Measurements from ENCODE around the gene HPDL. TPM values are rescaled to one million over a fixed set of nuclear protein-coding genes. Genes with fewer than 3 reads are reported as not detected.
A peak's percentile ranks its signal among the peaks of the same experiment; 100 is the strongest.

Gene HPDL
- total and polyA plus RNA-seq, 11 donors = 0.15 to 0.46 (median 0.32) TPM; not detected in 4

GRCh38 chr1:45334308-45335245 lies 7.9 kb downstream of the HPDL start:
- peaks cover 0 to 53% (median 42%) of the 10 kb centered on the region in 9 donors for H3K36me3 ChIP-seq
- no peak for TF ChIP-seq CTCF (IDR thresholded peaks at IDR 0.05)
- TF ChIP-seq POLR2A (IDR thresholded peaks at IDR 0.05) = no peak
- peaks cover 0 to 20% (median 12%) of the 10 kb centered on the region in 12 donors for H3K4me1 ChIP-seq
- DNase-seq (peak in 4 of 5 donors; percentile 46 to 70 (median 62)), ATAC-seq (peak in 3 of 4 donors; percentile 41 to 67 (median 60))
- 65 to 76% (median 72%) methylated on average over 8 to 9 of the region's 9 CpGs for WGBS, 4 donors
- H3K27ac ChIP-seq = peak overlapping the region in 7 of 12 donors; percentile 8 to 51 (median 25)
- no peaks in the 10 kb centered on the region for H3K9me3 ChIP-seq
- no peaks in the 10 kb centered on the region for H3K27me3 ChIP-seq
- intact Hi-C loops (cut with DNase I) = loop anchor here in 1 of 10 donors (5.0 kb wide), 1 partner anchor 32 kb away; no protein-coding TSS in a partner anchor
- H3K4me3 ChIP-seq = no peak overlapping the region

- no peak overlapping the region for H3K4me3 ChIP-seq
- no peak overlapping the region for H3K27ac ChIP-seq
- TF ChIP-seq CTCF (IDR thresholded peaks at IDR 0.05) = no peak
- no peak for TF ChIP-seq POLR2A (IDR thresholded peaks at IDR 0.05)
- 93 to 98% (median 95%) methylated on average over 4 of the region's 4 CpGs for WGBS, 4 donors
- no peaks in the 10 kb centered on the region for H3K9me3 ChIP-seq
- no peak for ATAC-seq
- peaks cover 0 to 24% (median 15%) of the 10 kb centered on the region in 12 donors for H3K4me1 ChIP-seq
- peaks cover 0 to 40% (median 32%) of the 10 kb centered on the region in 9 donors for H3K36me3 ChIP-seq
- no peaks in the 10 kb centered on the region for H3K27me3 ChIP-seq
- intact Hi-C loops (cut with DNase I) = loop anchor here in 1 of 10 donors (5.0 kb wide), 1 partner anchor 34 kb away; no protein-coding TSS in a partner anchor
- DNase-seq = no peak
Observed at GRCh38 chr1:45335855-45336324, 9.2 kb downstream of the HPDL start.

- Histone ChIP-seq H3K27me3 (no peaks in the 10 kb centered on the region), H3K9me3 (no peaks in the 10 kb centered on the region), H3K4me1 (peaks cover 0 to 40% (median 26%) of the 10 kb centered on the region in 12 donors), H3K4me3 (no peak overlapping the region), H3K27ac (no peak overlapping the region), H3K36me3 (peaks cover 0 to 34% (median 26%) of the 10 kb centered on the region in 9 donors)
- ATAC-seq (no peak), DNase-seq (no peak)
- TF ChIP-seq CTCF (IDR thresholded peaks at IDR 0.05) = no peak
- no peak for TF ChIP-seq POLR2A (IDR thresholded peaks at IDR 0.05)
- intact Hi-C loops (cut with DNase I) = loop anchor here in 1 of 10 donors (5.0 kb wide), 1 partner anchor 35 kb away; no protein-coding TSS in a partner anchor
- 80 to 96% (median 96%) methylated on average over 3 of the region's 3 CpGs for WGBS, 4 donors
Observed at GRCh38 chr1:45337630-45338325, 11.1 kb downstream of the HPDL start.

All from heart left ventricle (tissue), 16 donors.